HepG2 (cell line): ENCODE data around the gene TAF11. TPM values are rescaled to one million over a fixed set of nuclear protein-coding genes. Genes with fewer than 3 reads are reported as not detected.
A peak's percentile ranks its signal among the peaks of the same experiment; 100 is the strongest.

ENCODE experiments used
- FOXO1 ChIP-seq: sonication (generic); formaldehyde crosslinking; IDR thresholded peaks from 2 replicates; pipeline ENCODE4 v1.4.0; 2020; ENCODE audit warnings: missing genetic modification reagents
- GTF2F1 ChIP-seq: fragments of 150-350 bp; IDR thresholded peaks from 2 replicates; pipeline ENCODE4 v1.6.1; 2014; ENCODE audit warnings: low read length
- HDAC6 ChIP-seq: fragments of 200-600 bp; sonication (generic); IDR thresholded peaks from 2 replicates; pipeline ENCODE4 v1.7.0; 2017; ENCODE audit warnings: mild to moderate bottlenecking, antibody characterized with exemption, low read length, low read depth
- IRX3 ChIP-seq: sonication (generic); formaldehyde crosslinking; IDR thresholded peaks from 2 replicates; pipeline ENCODE4 v1.8.1; 2023; ENCODE audit warnings: mild to moderate bottlenecking, low read depth, missing genetic modification reagents, borderline replicate concordance
- KDM5B ChIP-seq: sonication (generic); formaldehyde crosslinking; IDR thresholded peaks from 2 replicates; pipeline ENCODE4 v1.4.0; 2020; ENCODE audit warnings: missing genetic modification reagents, mild to moderate bottlenecking, borderline replicate concordance
- MED13 ChIP-seq: sonication (generic); formaldehyde crosslinking; IDR thresholded peaks from 2 replicates; pipeline ENCODE4 v1.5.0; 2020; ENCODE audit warnings: missing genetic modification reagents
- MXD4 ChIP-seq: IDR thresholded peaks from 2 replicates; pipeline ENCODE4 v1.6.1; 2016; ENCODE audit warnings: mild to moderate bottlenecking, missing biosample characterization, missing genetic modification reagents
- NCOA1 ChIP-seq: sonication (generic); formaldehyde crosslinking; IDR thresholded peaks from 2 replicates; pipeline ENCODE4 v1.9.0; 2021; ENCODE audit warnings: missing genetic modification reagents
- PHB2 ChIP-seq: fragments of 450-650 bp; IDR thresholded peaks from 2 replicates; pipeline ENCODE4 v1.6.1; 2018; ENCODE audit not compliant: partially characterized antibody
- PITX1 ChIP-seq: sonication (generic); formaldehyde crosslinking; IDR thresholded peaks from 2 replicates; pipeline ENCODE4 v1.5.1; 2020; ENCODE audit warnings: mild to moderate bottlenecking, missing genetic modification reagents
- SAFB2 ChIP-seq: sonication (generic); formaldehyde crosslinking; IDR thresholded peaks from 2 replicates; pipeline ENCODE4 v1.5.1; 2020; ENCODE audit warnings: missing genetic modification reagents, low read depth, mild to moderate bottlenecking, borderline replicate concordance
- SIX1 ChIP-seq: sonication (generic); formaldehyde crosslinking; IDR thresholded peaks from 2 replicates; pipeline ENCODE4 v1.4.0; 2020; ENCODE audit warnings: missing genetic modification reagents, borderline replicate concordance
- SMYD3 ChIP-seq: sonication (generic); formaldehyde crosslinking; IDR thresholded peaks from 2 replicates; pipeline ENCODE4 v1.8.1; 2023; ENCODE audit warnings: mild to moderate bottlenecking, missing genetic modification reagents
- SNAPC2 ChIP-seq: sonication (generic); formaldehyde crosslinking; IDR thresholded peaks from 2 replicates; pipeline ENCODE4 v1.8.1; 2022; ENCODE audit warnings: mild to moderate bottlenecking, missing genetic modification reagents
- ZFP62 ChIP-seq: sonication (generic); formaldehyde crosslinking; IDR thresholded peaks from 2 replicates; pipeline ENCODE4 v1.4.0; 2020; ENCODE audit warnings: missing genetic modification reagents
- ZNF616 ChIP-seq: sonication (generic); formaldehyde crosslinking; IDR thresholded peaks from 2 replicates; pipeline ENCODE4 v1.5.0; 2020; ENCODE audit warnings: low read depth, mild to moderate bottlenecking, missing genetic modification reagents
- ZNF790 ChIP-seq: sonication (generic); formaldehyde crosslinking; IDR thresholded peaks from 2 replicates; pipeline ENCODE4 v1.8.0; 2022; ENCODE audit warnings: missing genetic modification reagents, mild to moderate bottlenecking, borderline replicate concordance
- polyA plus RNA-seq, 8 experiments: library from polyadenylated mRNA; depleted of rRNA in 3 of 8; stranded (reverse) in 7 of 8; unstranded in 1 of 8; fragments of >200 nt; fragmentation: Illumina TruSeq in 4 of 8; extraction: Trizol in 4 of 8; gene quantifications; 2 replicates each; pipeline versions ENCODE4 v1.2.1 to v1.2.3, GENCODE V29; 2011 to 2016; ENCODE audit warnings: low read depth in 4 of 8, missing spikeins in 1 of 8, mixed read lengths in 1 of 8; ENCODE audit not compliant: insufficient read depth in 1 of 8
- total RNA-seq, 5 experiments: library from RNA; depleted of rRNA; stranded (reverse); fragments of >200 nt; fragmentation: Illumina TruSeq; extraction: Trizol; gene quantifications; 2 replicates each; pipeline ENCODE4 v1.2.3, GENCODE V29; 2016; ENCODE audit warnings: low read depth in 1 of 5
- TF ChIP-seq, protein P1 (sequence below): sonication (generic); formaldehyde crosslinking; IDR thresholded peaks from 2 replicates; pipeline ENCODE4 v1.5.0; 2020; ENCODE audit warnings: mild to moderate bottlenecking, missing genetic modification reagents
- TF ChIP-seq, protein P2 (sequence below): conservative IDR thresholded peaks from 2 replicates; pipeline ENCODE4 v1.6.1; 2018; ENCODE audit warnings: missing genetic modification reagents
- TF ChIP-seq, protein P3 (sequence below): sonication (generic); formaldehyde crosslinking; conservative IDR thresholded peaks from 2 replicates; pipeline ENCODE4 v1.4.0; 2020; ENCODE audit warnings: missing genetic modification reagents
- TF ChIP-seq, protein P4 (sequence below): sonication (generic); formaldehyde crosslinking; IDR thresholded peaks from 2 replicates; pipeline ENCODE4 v1.8.0; 2022; ENCODE audit warnings: low read depth, missing genetic modification reagents
- TF ChIP-seq, protein P5 (sequence below): IDR thresholded peaks from 2 replicates; pipeline ENCODE4 v1.6.1; 2016; ENCODE audit warnings: missing compliant biosample characterization, missing genetic modification reagents, borderline replicate concordance

Gene TAF11
- total and polyA plus RNA-seq, 2 of the 13 experiments (the other 11 are each of a cell fraction or from before 2014, with no cell fraction given) = 35.4 to 73.6 TPM

DNA sequence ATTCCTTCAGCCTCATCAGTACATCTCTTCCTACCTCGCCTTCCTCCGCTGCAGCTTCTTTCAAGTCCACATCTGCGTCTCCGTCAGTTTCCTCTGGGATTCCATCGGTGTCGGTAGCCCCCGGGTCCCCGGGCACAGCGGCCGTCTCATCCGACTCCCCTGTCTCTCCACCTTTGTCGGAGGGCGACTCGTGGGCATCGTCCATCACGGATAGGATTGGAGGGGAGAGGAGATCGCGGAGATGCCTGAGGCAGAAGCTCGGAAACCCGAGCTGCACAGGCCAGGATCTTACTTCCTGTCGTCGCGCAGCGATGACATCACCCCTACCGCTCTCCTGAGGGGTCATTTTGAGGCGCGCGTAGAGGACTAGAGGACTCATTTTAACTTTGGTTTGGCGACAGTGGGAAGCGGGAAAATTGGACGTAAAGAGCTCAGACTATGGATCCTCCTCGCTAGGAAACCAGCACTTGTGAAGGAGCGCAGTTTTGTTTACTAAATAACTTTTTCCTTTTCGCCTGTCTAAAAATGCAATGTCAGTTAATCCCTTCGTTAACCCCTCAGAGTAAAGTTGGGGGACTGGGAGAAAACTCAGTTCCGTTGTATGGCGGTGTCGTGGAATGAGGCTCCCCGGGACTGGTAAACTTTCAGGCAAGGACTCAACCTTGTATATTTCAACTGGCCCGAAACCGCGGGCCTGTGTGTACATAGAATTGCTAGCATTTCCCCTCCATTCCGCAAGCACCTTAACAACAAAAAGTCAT lies at the start of gene TAF11 (continued):
- TF ChIP-seq ZNF616 (CRISPR knock-in tag) (peak; percentile 79; the same call in 1 of the 2 replicates), KDM5B (CRISPR knock-in tag) (peak; percentile 66; the same call in 1 of the 2 replicates), MED13 (CRISPR knock-in tag) (0 out of 2 replicates have a peak, but pooled peaks have one; percentile 28), SMYD3 (CRISPR knock-in tag) (no peak), ZNF790 (peak; percentile 71; the same call in 1 of the 2 replicates), GTF2F1 (peak; percentile 83), SAFB2 (CRISPR knock-in tag) (peak; percentile 82; the same call in 1 of the 2 replicates), ZFP62 (no peak), SIX1 (peak; percentile 96), PHB2 (no peak), PITX1 (CRISPR knock-in tag) (peak; percentile 87; the same call in 1 of the 2 replicates), IRX3 (no peak), SNAPC2 (CRISPR knock-in tag) (peak; percentile 90; the same call in 1 of the 2 replicates), FOXO1 (CRISPR knock-in tag) (peak; percentile 74; the same call in 1 of the 2 replicates), MXD4 (CRISPR knock-in tag) (no peak; the same call in none of the 2 replicates), HDAC6 (no peak), NCOA1 (CRISPR knock-in tag) (no peak)
- TF ChIP-seq, protein P1, sequence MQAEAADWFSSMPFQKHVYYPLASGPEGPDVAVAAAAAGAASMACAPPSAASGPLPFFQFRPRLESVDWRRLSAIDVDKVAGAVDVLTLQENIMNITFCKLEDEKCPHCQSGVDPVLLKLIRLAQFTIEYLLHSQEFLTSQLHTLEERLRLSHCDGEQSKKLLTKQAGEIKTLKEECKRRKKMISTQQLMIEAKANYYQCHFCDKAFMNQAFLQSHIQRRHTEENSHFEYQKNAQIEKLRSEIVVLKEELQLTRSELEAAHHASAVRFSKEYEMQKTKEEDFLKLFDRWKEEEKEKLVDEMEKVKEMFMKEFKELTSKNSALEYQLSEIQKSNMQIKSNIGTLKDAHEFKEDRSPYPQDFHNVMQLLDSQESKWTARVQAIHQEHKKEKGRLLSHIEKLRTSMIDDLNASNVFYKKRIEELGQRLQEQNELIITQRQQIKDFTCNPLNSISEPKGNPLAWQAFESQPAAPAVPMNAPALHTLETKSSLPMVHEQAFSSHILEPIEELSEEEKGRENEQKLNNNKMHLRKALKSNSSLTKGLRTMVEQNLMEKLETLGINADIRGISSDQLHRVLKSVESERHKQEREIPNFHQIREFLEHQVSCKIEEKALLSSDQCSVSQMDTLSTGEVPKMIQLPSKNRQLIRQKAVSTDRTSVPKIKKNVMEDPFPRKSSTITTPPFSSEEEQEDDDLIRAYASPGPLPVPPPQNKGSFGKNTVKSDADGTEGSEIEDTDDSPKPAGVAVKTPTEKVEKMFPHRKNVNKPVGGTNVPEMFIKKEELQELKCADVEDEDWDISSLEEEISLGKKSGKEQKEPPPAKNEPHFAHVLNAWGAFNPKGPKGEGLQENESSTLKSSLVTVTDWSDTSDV (CRISPR knock-in tag) = peak; percentile 80; the same call in 1 of the 2 replicates
- TF ChIP-seq, protein P2, sequence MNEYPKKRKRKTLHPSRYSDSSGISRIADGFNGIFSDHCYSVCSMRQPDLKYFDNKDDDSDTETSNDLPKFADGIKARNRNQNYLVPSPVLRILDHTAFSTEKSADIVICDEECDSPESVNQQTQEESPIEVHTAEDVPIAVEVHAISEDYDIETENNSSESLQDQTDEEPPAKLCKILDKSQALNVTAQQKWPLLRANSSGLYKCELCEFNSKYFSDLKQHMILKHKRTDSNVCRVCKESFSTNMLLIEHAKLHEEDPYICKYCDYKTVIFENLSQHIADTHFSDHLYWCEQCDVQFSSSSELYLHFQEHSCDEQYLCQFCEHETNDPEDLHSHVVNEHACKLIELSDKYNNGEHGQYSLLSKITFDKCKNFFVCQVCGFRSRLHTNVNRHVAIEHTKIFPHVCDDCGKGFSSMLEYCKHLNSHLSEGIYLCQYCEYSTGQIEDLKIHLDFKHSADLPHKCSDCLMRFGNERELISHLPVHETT (CRISPR knock-in tag) = peak; percentile 77
- TF ChIP-seq, protein P3, sequence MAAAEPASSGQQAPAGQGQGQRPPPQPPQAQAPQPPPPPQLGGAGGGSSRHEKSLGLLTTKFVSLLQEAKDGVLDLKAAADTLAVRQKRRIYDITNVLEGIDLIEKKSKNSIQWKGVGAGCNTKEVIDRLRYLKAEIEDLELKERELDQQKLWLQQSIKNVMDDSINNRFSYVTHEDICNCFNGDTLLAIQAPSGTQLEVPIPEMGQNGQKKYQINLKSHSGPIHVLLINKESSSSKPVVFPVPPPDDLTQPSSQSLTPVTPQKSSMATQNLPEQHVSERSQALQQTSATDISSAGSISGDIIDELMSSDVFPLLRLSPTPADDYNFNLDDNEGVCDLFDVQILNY = peak; percentile 95
- TF ChIP-seq, protein P4, sequence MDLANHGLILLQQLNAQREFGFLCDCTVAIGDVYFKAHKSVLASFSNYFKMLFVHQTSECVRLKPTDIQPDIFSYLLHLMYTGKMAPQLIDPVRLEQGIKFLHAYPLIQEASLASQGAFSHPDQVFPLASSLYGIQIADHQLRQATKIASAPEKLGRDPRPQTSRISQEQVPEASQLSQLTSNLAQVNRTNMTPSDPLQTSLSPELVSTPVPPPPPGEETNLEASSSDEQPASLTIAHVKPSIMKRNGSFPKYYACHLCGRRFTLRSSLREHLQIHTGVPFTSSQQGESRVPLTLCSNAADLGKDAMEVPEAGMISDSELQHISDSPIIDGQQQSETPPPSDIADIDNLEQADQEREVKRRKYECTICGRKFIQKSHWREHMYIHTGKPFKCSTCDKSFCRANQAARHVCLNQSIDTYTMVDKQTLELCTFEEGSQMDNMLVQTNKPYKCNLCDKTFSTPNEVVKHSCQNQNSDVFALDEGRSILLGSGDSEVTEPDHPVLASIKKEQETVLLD = 0 out of 2 replicates have a peak, but pooled peaks have one; percentile 49
- TF ChIP-seq, protein P5, sequence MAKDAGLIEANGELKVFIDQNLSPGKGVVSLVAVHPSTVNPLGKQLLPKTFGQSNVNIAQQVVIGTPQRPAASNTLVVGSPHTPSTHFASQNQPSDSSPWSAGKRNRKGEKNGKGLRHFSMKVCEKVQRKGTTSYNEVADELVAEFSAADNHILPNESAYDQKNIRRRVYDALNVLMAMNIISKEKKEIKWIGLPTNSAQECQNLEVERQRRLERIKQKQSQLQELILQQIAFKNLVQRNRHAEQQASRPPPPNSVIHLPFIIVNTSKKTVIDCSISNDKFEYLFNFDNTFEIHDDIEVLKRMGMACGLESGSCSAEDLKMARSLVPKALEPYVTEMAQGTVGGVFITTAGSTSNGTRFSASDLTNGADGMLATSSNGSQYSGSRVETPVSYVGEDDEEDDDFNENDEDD (CRISPR knock-in tag) = peak; percentile 98
